ENCODE measurements around the gene IL11RA. TPM values are rescaled to one million over a fixed set of nuclear protein-coding genes. Genes with fewer than 3 reads are reported as not detected.
A peak's percentile ranks its signal among the peaks of the same experiment; 100 is the strongest.

IL11RA gene
- total RNA-seq, 2 experiments from 2014 or later, result 16.7 to 20.1 TPM

DNA sequence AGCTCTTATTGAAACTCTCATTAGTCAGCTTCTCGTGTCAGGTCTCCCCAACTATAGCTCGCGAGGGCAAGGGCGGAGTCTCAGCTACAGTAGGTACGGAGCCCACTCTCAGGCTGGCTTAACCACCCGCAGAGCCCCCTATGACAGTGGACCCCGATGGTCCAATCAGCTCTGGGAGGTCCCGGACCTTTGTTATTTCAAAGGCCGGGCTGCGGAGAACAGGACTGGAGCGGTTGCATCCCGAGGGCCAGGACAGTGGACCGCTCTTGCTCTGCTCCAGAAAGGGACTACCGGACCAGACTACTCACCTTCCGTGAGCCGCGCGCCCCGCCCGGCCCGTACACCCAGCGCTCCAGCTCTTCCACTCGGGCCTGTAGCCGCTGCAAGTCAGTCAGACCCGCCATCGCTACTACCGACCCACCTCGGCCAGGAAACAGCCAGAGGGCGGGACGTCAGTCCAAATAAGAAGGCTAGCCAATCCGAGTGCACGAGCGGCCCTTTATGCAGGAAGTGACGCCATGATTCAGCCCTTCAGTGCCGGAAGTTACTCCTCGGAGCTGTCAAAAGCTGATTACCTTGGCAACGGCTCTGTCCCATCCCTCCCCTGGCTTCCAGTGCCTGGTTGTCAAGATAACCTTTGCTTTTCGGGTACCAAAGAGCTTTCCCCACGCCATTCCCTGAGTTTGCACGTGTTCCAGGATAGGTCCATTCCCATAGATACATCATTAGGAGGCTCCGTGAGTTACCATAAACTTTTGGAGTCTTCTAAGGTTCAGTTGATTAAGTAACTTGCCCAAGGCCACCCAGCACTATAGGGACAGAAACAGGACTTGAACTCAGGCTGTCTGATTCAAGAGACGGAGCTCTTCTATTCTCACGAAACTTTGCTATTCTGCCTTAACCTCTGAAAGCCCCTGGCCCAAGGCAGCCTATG lies 31.7 kb upstream of the IL11RA start, which contains the start of gene DCTN3:
TSS of gene DCTN3 (minus strand) at position 435 of the 934 bp plus-strand sequence. CDS start at position 404, 31 bp downstream.
- peak; percentile 96 for DNase-seq (ENCODE audit: low spot score)
- POLR2A ChIA-PET, result interaction anchor here (0.9 to 2.5 kb wide), 8 partner anchors 8 to 450 kb away, joined by 3 to 43 read pairs (median 4); partner anchors contain the start of genes ARID3C, RPP25L and SIGMAR1
- Histone ChIP-seq H4K20me1 (ENCODE audit: insufficient read depth, low read length) (no peaks in the 10 kb centered on the region), H3K79me2 (ENCODE audit: insufficient read depth, low read depth, low read length) (no peaks in the 10 kb centered on the region), H3K9me3 (ENCODE audit: low read length) (no peaks in the 10 kb centered on the region), H2AFZ (ENCODE audit: low read length) (peak within 1 kb of the TSS; percentile 96), H3K4me3 (ENCODE audit: low read depth, low read length, poor library complexity, severe bottlenecking) (peak within 1 kb of the TSS; percentile 78), H3K36me3 (ENCODE audit: insufficient read depth, low read length) (peaks cover 14% of the 10 kb centered on the region; the same call in 1 of the 2 replicates), H3K4me1 (ENCODE audit: insufficient read depth, low read length, poor library complexity, severe bottlenecking) (peaks cover 15% of the 10 kb centered on the region), H3K27ac (ENCODE audit: low read depth, low read length, poor library complexity, severe bottlenecking) (no peak within 1 kb of the TSS), H3K9me2 (ENCODE audit: insufficient read depth, low read length) (no peaks in the 10 kb centered on the region), H3K4me2 (ENCODE audit: low read length) (peak within 1 kb of the TSS; percentile 90)
- intact Hi-C loops (cut with micrococcal nuclease; ENCODE audit: unreplicated experiment), result no loop called here
- BruUV-seq (replicated peaks), result TSS peak; percentile 65
- TF ChIP-seq, protein P1, sequence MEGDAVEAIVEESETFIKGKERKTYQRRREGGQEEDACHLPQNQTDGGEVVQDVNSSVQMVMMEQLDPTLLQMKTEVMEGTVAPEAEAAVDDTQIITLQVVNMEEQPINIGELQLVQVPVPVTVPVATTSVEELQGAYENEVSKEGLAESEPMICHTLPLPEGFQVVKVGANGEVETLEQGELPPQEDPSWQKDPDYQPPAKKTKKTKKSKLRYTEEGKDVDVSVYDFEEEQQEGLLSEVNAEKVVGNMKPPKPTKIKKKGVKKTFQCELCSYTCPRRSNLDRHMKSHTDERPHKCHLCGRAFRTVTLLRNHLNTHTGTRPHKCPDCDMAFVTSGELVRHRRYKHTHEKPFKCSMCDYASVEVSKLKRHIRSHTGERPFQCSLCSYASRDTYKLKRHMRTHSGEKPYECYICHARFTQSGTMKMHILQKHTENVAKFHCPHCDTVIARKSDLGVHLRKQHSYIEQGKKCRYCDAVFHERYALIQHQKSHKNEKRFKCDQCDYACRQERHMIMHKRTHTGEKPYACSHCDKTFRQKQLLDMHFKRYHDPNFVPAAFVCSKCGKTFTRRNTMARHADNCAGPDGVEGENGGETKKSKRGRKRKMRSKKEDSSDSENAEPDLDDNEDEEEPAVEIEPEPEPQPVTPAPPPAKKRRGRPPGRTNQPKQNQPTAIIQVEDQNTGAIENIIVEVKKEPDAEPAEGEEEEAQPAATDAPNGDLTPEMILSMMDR (conservative IDR thresholded peaks at IDR 0.05; ENCODE audit: low read length), result no peak
- TF ChIP-seq EZH2phosphoT487 (IDR thresholded peaks at IDR 0.05; ENCODE audit: borderline replicate concordance, low read depth, low read length), result no peak
- CTCF ChIA-PET (ENCODE audit: unreplicated experiment), result interaction anchor here (0.6 to 1.5 kb wide), 5 partner anchors 9 to 29 kb away, joined by 3 to 9 read pairs (median 3); partner anchors contain the start of genes RPP25L and SIGMAR1

DNA sequence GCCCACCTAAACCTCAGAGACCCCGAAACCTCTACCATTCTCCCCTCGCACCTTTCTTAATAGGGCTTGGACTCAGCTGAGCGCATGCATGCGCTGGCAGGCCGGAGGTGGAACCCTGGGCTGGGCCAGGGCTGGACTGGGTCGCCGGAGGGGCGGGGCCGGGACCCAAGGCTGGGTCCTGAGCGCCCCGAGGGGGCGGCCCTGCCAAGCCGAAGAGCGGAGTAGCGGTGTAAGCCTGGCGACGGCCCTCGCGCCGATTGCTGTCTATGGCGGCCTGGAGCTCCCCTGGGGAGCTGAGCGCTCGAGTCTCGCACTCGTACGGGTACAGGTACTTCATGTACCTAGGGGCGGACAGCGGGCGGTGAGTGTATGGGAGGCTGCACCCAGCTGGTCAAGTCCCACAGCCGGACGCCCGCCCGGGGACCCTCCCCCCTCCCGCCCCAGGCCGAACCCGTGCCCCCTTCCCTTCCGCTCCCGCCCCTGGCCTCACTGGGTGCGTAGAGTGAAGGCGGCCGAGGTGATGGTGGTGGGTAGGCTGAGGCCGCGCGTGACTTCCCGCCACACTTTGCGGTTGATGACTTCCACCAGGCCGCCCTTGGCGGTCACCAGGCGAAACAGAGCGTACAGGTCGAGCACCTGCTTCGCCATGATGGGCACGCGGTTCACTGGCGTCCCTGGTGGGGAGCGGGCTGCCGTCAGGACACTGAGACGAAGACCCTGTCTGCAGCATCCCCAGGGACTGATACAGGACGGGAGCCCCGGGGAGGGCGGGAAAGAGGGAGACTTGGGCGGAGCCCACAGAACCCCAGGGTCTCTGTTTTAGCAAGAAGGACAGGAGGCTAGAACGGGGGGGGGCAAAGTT lies 28.4 kb upstream of the IL11RA start:
- no peak for DNase-seq (ENCODE audit: low spot score)
- Histone ChIP-seq H3K36me3 (ENCODE audit: insufficient read depth, low read length) (no peaks in the 10 kb centered on the region), H3K79me2 (ENCODE audit: insufficient read depth, low read depth, low read length) (no peaks in the 10 kb centered on the region), H3K9me3 (ENCODE audit: low read length) (no peaks in the 10 kb centered on the region), H3K4me2 (ENCODE audit: low read length) (no peak overlapping the region), H2AFZ (ENCODE audit: low read length) (no peak overlapping the region), H3K9me2 (ENCODE audit: insufficient read depth, low read length) (no peaks in the 10 kb centered on the region), H3K4me1 (ENCODE audit: insufficient read depth, low read length, poor library complexity, severe bottlenecking) (peaks cover 15% of the 10 kb centered on the region), H3K27ac (ENCODE audit: low read depth, low read length, poor library complexity, severe bottlenecking) (no peak overlapping the region), H4K20me1 (ENCODE audit: insufficient read depth, low read length) (no peaks in the 10 kb centered on the region), H3K4me3 (ENCODE audit: low read depth, low read length, poor library complexity, severe bottlenecking) (no peak overlapping the region)
- BruUV-seq (replicated peaks), result no TSS peak
- ChIA-PET POLR2A (no interaction called here), CTCF (ENCODE audit: unreplicated experiment) (no interaction called here)
- TF ChIP-seq, protein P1 (conservative IDR thresholded peaks at IDR 0.05; ENCODE audit: low read length), result no peak
- TF ChIP-seq EZH2phosphoT487 (IDR thresholded peaks at IDR 0.05; ENCODE audit: borderline replicate concordance, low read depth, low read length), result no peak
- intact Hi-C loops (cut with micrococcal nuclease; ENCODE audit: unreplicated experiment), result no loop called here

All from OCI-LY7 (cell line).